Stimulated activated naive CD8-positive, alpha-beta T cell treated with anti-CD3 and anti-CD28 coated beads, Interleukin-15, amount 100 ng/mL, for 72 hours (primary cell): Measurements from ENCODE around the gene GSTK1.
"Not testable (repeated sequence)": the region's sequence is repeated elsewhere in the genome, so short reads cannot be mapped to it uniquely, and the experiment has no call there.

Experiments
- ATAC-seq: fragments of 150-1000 bp; cut with Tn5 transposase; 2 replicates; pipeline ENCODE4 v1.10.0; 2021; ENCODE audit warnings: mild to moderate bottlenecking, moderate library complexity
- DNase-seq, 2 donors: peaks; one replicate each; pipeline ENCODE4 v3.0.0; 2021 to 2022
- H3K27ac Mint-ChIP-seq, 2 donors: one replicate each; pipeline ENCODE4 v1.8.0; 2022; ENCODE audit warnings: mild to moderate bottlenecking in 2 of 2, mixed read lengths in 2 of 2, moderate library complexity in 2 of 2
- H3K27me3 Mint-ChIP-seq: one replicate; pipeline ENCODE4 v1.8.0; 2022; ENCODE audit warnings: mixed read lengths
- H3K4me1 Mint-ChIP-seq: one replicate; pipeline ENCODE4 v1.8.0; 2022; ENCODE audit warnings: mild to moderate bottlenecking, mixed read lengths
- H3K4me3 Mint-ChIP-seq, 2 donors: one replicate each; pipeline ENCODE4 v1.8.0; 2022; ENCODE audit warnings: mild to moderate bottlenecking in 2 of 2, mixed read lengths in 2 of 2, moderate library complexity in 1 of 2
- H3K9me3 Mint-ChIP-seq, 2 donors: one replicate each; pipeline ENCODE4 v1.8.0; 2022; ENCODE audit warnings: mixed read lengths in 2 of 2

Gene GSTK1

GRCh38 chr7:143280160-143280559 lies 16.9 kb downstream of the GSTK1 start:
- H3K27ac Mint-ChIP-seq: peak overlapping the region; percentile 75 to 91
- peaks cover 46% of the 10 kb centered on the region for H3K4me1 Mint-ChIP-seq
- no peaks in the 10 kb centered on the region for H3K27me3 Mint-ChIP-seq
- H3K4me3 Mint-ChIP-seq: peak overlapping the region; percentile 71 to 80
- no peaks in the 10 kb centered on the region for H3K9me3 Mint-ChIP-seq
- DNase-seq (no peak), ATAC-seq (peak; percentile 21)

GRCh38 chr7:143280566-143280965 lies 17.3 kb downstream of the GSTK1 start:
- ATAC-seq (no peak), DNase-seq (no peak)

DNA sequence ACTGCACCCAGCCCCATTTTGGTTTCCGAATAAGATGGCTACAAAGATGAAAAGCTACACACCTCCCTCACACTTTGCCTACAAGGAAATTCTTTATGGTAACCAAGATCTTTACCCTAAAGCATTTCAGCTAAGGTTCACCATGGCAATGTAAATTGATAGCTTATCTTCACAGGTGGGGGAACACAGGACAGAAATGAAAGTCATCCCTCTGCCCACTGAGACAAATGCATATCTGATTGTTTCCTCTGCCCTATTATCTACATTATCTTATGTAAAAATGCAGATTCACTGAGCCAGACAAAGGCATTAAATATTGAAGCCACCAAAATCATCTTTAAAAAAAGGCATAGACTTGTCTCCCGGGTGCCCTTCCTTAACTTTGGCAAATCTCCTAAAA lies 18.3 kb downstream of the GSTK1 start:
- Mint-ChIP-seq H3K9me3 (no peaks in the 10 kb centered on the region), H3K27ac (peak overlapping the region in 1 of 2 donors; percentile 29), H3K4me3 (no peak overlapping the region), H3K4me1 (peaks cover 46% of the 10 kb centered on the region), H3K27me3 (no peaks in the 10 kb centered on the region)
- no peak for DNase-seq
- ATAC-seq: no peak

More at GRCh38 chr7:143280566-143280965, 17.3 kb downstream of the GSTK1 start:
- Mint-ChIP-seq H3K27ac (peak overlapping the region; percentile 5 to 75), H3K9me3 (no peaks in the 10 kb centered on the region), H3K4me1 (peaks cover 46% of the 10 kb centered on the region), H3K4me3 (peak overlapping the region; percentile 71 to 80), H3K27me3 (no peaks in the 10 kb centered on the region)

- H3K4me1 Mint-ChIP-seq: peaks cover 51% of the 10 kb centered on the region
- no peaks in the 10 kb centered on the region for H3K27me3 Mint-ChIP-seq
- H3K4me3 Mint-ChIP-seq: no peak overlapping the region
- no peak overlapping the region for H3K27ac Mint-ChIP-seq
- ATAC-seq: no peak
- no peak for DNase-seq
- no peaks in the 10 kb centered on the region for H3K9me3 Mint-ChIP-seq
Measured at GRCh38 chr7:143282124-143282523, 18.9 kb downstream of the GSTK1 start.

GRCh38 chr7:143283381-143283780 lies 20.1 kb downstream of the GSTK1 start:
- DNase-seq (no peak), ATAC-seq (no peak)
- H3K4me1 Mint-ChIP-seq: peaks cover 60% of the 10 kb centered on the region
- peaks cover 4 to 5% of the 10 kb centered on the region in 2 donors for H3K9me3 Mint-ChIP-seq
- peak overlapping the region; percentile 27 to 39 for H3K4me3 Mint-ChIP-seq
- peak overlapping the region in 1 of 2 donors; percentile 83 for H3K27ac Mint-ChIP-seq
- H3K27me3 Mint-ChIP-seq: no peaks in the 10 kb centered on the region

GRCh38 chr7:143284591-143285469 lies 21.6 kb downstream of the GSTK1 start, which contains the start of gene TMEM139:
Gene TMEM139, plus strand, starts transcription at chr7:143284958. Its CDS starts 1,000 bp downstream, at chr7:143285958.
- Mint-ChIP-seq H3K9me3 (peaks cover 4 to 5% of the 10 kb centered on the region in 2 donors), H3K4me3 (peak within 1 kb of the TSS; percentile 27 to 39), H3K27ac (peak within 1 kb of the TSS in 1 of 2 donors; percentile 83), H3K4me1 (peaks cover 58% of the 10 kb centered on the region), H3K27me3 (no peaks in the 10 kb centered on the region)
- no peak for DNase-seq
- ATAC-seq: no peak

- Mint-ChIP-seq H3K4me3 (no peak overlapping the region), H3K27me3 (no peaks in the 10 kb centered on the region), H3K27ac (peak overlapping the region in 1 of 2 donors; percentile 19), H3K9me3 (peaks cover 4 to 5% of the 10 kb centered on the region in 2 donors), H3K4me1 (peaks cover 58% of the 10 kb centered on the region)
- ATAC-seq (no peak), DNase-seq (no peak)
Measured at GRCh38 chr7:143285470-143285778, 22.2 kb downstream of the GSTK1 start.

GRCh38 chr7:143285806-143286521 lies 22.7 kb downstream of the GSTK1 start:
- no peaks in the 10 kb centered on the region for H3K27me3 Mint-ChIP-seq
- H3K27ac Mint-ChIP-seq: no peak overlapping the region
- peaks cover 58% of the 10 kb centered on the region for H3K4me1 Mint-ChIP-seq
- peaks cover 4 to 5% of the 10 kb centered on the region in 2 donors for H3K9me3 Mint-ChIP-seq
- ATAC-seq: no peak
- no peak overlapping the region for H3K4me3 Mint-ChIP-seq
- DNase-seq: no peak

- no peak for ATAC-seq
- no peak for DNase-seq
- Mint-ChIP-seq H3K4me1 (peaks cover 61% of the 10 kb centered on the region), H3K9me3 (peaks cover 4 to 5% of the 10 kb centered on the region in 2 donors), H3K27ac (no peak overlapping the region), H3K4me3 (no peak overlapping the region), H3K27me3 (no peaks in the 10 kb centered on the region)
Measured at GRCh38 chr7:143286522-143286890, 23.3 kb downstream of the GSTK1 start.

DNA sequence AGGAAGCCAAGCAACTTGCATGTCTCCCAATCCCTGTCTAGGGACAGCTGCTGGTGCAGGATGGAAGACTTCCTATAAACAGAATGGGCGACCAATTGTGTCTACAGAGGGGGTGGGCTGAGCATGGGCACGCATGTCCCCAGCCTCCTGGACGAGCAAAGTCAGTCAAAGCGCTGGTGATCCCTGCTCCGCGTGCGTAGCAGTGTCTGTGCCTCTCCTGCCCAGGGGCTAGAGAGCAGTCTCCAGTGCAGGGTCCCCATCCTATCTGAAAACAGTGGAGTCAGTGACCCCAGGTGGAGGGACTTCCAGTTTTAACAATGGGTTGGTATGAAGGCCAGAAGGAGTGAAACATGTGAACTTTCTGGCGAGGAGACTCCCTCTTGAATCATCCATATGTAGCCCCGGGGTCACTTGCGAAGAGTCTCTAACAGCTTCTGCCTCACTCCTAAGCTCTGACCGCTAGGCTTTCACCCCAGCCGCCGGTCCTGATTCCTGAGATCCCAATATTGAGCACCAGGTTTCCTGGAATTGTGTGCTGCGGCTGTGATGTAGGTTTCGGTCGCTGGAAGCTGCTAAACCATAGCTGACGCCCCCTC lies 24.2 kb downstream of the GSTK1 start:
- Mint-ChIP-seq H3K27me3 (no peaks in the 10 kb centered on the region), H3K4me1 (peaks cover 59% of the 10 kb centered on the region), H3K9me3 (peaks cover 4 to 5% of the 10 kb centered on the region in 2 donors), H3K4me3 (peak overlapping the region; percentile 94 to 97), H3K27ac (peak overlapping the region; percentile 82 to 84)
- ATAC-seq (no peak), DNase-seq (no peak)

DNA sequence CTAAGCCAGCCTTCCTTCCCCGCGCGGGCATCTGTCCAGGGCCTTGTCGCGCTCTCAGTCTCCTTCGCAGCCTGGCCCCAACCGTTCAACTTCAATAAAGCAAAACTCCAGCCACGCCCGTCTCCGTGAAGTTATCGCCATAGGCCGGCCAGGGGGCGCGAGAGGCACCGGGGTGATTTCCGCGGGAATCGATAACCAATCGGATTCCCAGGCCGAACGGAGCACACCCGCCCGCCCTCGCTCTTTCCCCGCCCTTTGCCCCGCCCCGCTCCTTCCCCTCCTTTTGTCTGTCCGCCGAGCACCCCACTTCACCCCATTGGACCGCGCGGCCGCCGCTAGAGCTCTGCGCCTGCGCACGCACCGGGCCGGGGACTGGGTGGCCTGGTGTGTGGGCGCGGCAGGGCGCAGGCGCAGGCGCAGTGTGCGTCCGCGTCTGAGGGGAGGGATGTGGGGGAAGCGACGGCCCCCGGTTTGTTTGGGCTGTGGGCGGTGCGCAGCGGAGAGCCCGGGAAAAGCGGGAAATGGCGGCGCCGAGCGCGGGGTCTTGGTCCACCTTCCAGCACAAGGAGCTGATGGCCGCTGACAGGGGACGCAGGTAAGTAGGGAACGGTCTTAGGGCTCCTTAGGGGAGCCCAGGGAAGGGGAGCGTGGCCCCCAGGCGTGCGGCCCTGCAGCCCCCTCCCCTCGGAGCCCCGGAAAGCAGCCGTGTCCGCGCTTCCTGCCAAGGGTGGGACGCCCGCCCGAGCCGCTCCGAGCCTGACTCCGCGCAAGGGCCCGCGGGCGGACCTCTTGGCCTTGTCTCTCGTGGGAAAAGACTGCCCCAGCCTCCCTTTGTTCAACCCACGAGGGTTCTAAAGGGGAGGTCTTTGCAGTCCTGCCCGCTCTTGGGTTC lies 24.9 kb downstream of the GSTK1 start, which contains the start of gene CASP2:
CASP2 (plus strand) TSS at position 417 of the 892 bp plus-strand sequence; CDS start at position 522, 105 bp downstream.
- Mint-ChIP-seq H3K4me1 (peaks cover 58% of the 10 kb centered on the region), H3K9me3 (peaks cover 4 to 5% of the 10 kb centered on the region in 2 donors), H3K4me3 (peak within 1 kb of the TSS; percentile 94 to 97), H3K27ac (peak within 1 kb of the TSS; percentile 96 to 97), H3K27me3 (no peaks in the 10 kb centered on the region)
- DNase-seq: peak; percentile 98 to 99
- peak; percentile 93 for ATAC-seq

DNA sequence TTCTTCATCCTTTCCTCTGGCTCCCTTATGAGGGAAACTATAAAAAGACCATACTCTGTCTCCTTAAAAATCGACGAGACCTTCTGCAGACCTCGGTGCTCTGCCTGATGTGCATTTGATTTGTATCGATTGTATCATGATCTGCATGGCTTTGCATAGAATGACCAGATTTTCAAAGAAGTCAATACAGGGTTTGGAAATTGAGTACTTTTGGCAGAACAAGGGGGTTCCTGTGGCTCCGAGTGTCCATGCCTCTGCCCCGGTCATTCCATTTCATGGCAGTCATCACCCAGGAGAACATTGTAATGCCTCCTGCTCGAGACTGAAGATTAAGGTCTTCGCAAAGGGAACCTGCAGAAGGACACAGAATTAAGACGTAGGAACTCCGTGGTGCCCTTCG lies 25.6 kb downstream of the GSTK1 start:
- no peaks in the 10 kb centered on the region for H3K27me3 Mint-ChIP-seq
- DNase-seq (no peak), ATAC-seq (no peak)
- H3K27ac Mint-ChIP-seq: peak overlapping the region; percentile 92 to 97
- H3K9me3 Mint-ChIP-seq: peaks cover 4 to 5% of the 10 kb centered on the region in 2 donors
- H3K4me3 Mint-ChIP-seq: peak overlapping the region; percentile 94 to 97
- H3K4me1 Mint-ChIP-seq: peaks cover 56% of the 10 kb centered on the region

- peaks cover 4 to 5% of the 10 kb centered on the region in 2 donors for H3K9me3 Mint-ChIP-seq
- H3K4me1 Mint-ChIP-seq: peaks cover 56% of the 10 kb centered on the region
- DNase-seq: no peak
- no peak for ATAC-seq
- peak overlapping the region; percentile 92 to 97 for H3K27ac Mint-ChIP-seq
- peak overlapping the region; percentile 94 to 97 for H3K4me3 Mint-ChIP-seq
- H3K27me3 Mint-ChIP-seq: no peaks in the 10 kb centered on the region
Measured at GRCh38 chr7:143289421-143289820, 26.2 kb downstream of the GSTK1 start.

DNA sequence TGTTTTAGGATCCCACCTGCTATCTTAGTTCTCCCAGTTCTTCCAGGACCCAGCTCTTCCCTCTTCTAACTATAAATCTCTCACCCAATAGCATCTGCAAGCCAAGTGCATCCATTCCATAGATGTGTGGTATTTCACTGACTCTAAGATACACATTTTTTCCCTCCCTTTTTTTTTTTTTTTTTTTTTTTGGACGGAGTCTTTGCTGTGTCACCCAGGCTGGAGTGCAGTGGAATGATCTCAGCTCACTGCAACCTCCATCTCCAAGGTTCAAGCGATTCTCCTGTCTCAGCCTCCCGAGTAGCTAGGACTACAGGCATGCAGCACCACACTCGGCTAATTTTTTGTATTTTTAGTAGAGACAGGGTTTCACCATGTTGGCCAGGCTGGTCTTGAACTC lies 26.6 kb downstream of the GSTK1 start:
- H3K9me3 Mint-ChIP-seq, DNase-seq, ATAC-seq, H3K27me3 Mint-ChIP-seq: not testable (repeated sequence)
- H3K27ac Mint-ChIP-seq: peak overlapping the region; percentile 83 to 97
- peaks cover 57% of the 10 kb centered on the region for H3K4me1 Mint-ChIP-seq
- H3K4me3 Mint-ChIP-seq: peak overlapping the region; percentile 94 to 97
